PC-9 (cell line): ENCODE measurements around the gene OOSP4A. TPM values are rescaled to one million over a fixed set of nuclear protein-coding genes. Genes with fewer than 3 reads are reported as not detected.

Experiments
- BruUV-seq: library from RNA; stranded (reverse); fragments of 400-500 nt; replicated peaks from 2 replicates; lab custom pipeline; 2021; lab: Mats Ljungman, UMichigan
- CTCF ChIA-PET: fragments of 300-600 bp; sonication (Branson Sonifier 250); formaldehyde crosslinking; loops from one replicate; lab custom pipeline; 2022; ENCODE audit warnings: antibody characterized with exemption; lab: Charles Lee
- POLR2A ChIA-PET: fragments of 300-600 bp; sonication (Branson Sonifier 250); formaldehyde crosslinking; loops from one replicate; lab custom pipeline; 2022; ENCODE audit warnings: antibody characterized with exemption; ENCODE audit not compliant: unreplicated experiment; lab: Charles Lee
- DNase-seq, 2 experiments: peaks; one replicate each; pipeline versions ENCODE4 v3.0.0 to v3.0.0-alpha.2; 2015 to 2022; ENCODE audit warnings: mixed read lengths in 1 of 2
- H2AFZ ChIP-seq: fragments of 200-600 bp; sonication (generic); 2 replicates; pipeline ENCODE4 v1.8.1; 2017; ENCODE audit warnings: antibody characterized with exemption
- H3F3A ChIP-seq: fragments of 200-600 bp; sonication (generic); 2 replicates; pipeline ENCODE4 v1.8.1; 2017; ENCODE audit warnings: antibody characterized with exemption, mild to moderate bottlenecking, low read depth; ENCODE audit not compliant: insufficient read depth
- H3K27ac ChIP-seq: fragments of 200-600 bp; sonication (generic); 2 replicates; pipeline ENCODE4 v1.6.1; 2016; ENCODE audit warnings: mixed run types
- H3K27me3 ChIP-seq: fragments of 200-600 bp; sonication (generic); 2 replicates; pipeline ENCODE4 v1.6.1; 2016; ENCODE audit warnings: low read depth, mixed run types; ENCODE audit not compliant: insufficient read depth
- H3K36me3 ChIP-seq: fragments of 200-600 bp; sonication (generic); 2 replicates; pipeline ENCODE4 v1.6.1; 2016; ENCODE audit warnings: low read depth, mixed run types
- H3K4me1 ChIP-seq: fragments of 200-600 bp; sonication (generic); replicated peaks from 2 replicates; pipeline ENCODE4 v1.6.1; 2016; ENCODE audit warnings: mixed run types; ENCODE audit not compliant: insufficient read depth
- H3K4me2 ChIP-seq: fragments of 200-600 bp; sonication (generic); 2 replicates; pipeline ENCODE4 v1.6.1; 2017; ENCODE audit warnings: mixed run types
- H3K4me3 ChIP-seq: fragments of 200-600 bp; sonication (generic); 2 replicates; pipeline ENCODE4 v1.6.1; 2016; ENCODE audit warnings: mixed run types
- H3K79me2 ChIP-seq: fragments of 200-600 bp; sonication (generic); 2 replicates; pipeline ENCODE4 v1.6.1; 2017; ENCODE audit warnings: low read depth, mixed run types
- H3K9me2 ChIP-seq: fragments of 200-600 bp; sonication (generic); 2 replicates; pipeline ENCODE4 v1.8.1; 2017; ENCODE audit warnings: mild to moderate bottlenecking; ENCODE audit not compliant: insufficient read depth
- H3K9me3 ChIP-seq: fragments of 200-600 bp; sonication (generic); 2 replicates; pipeline ENCODE4 v1.8.1; 2016; ENCODE audit warnings: low read depth; ENCODE audit not compliant: insufficient read depth
- H4K20me1 ChIP-seq: fragments of 200-600 bp; sonication (generic); 2 replicates; pipeline ENCODE4 v1.8.1; 2017; ENCODE audit not compliant: insufficient read depth
- CTCF ChIP-seq: fragments of 200-600 bp; sonication (generic); conservative IDR thresholded peaks from 2 replicates; pipeline ENCODE4 v1.6.1; 2017; ENCODE audit warnings: mixed run types, antibody characterized with exemption, mild to moderate bottlenecking, moderate library complexity
- EZH2 ChIP-seq: fragments of 200-600 bp; sonication (generic); IDR thresholded peaks from 2 replicates; pipeline ENCODE4 v1.8.0; 2017; ENCODE audit warnings: antibody characterized with exemption, low read depth
- intact Hi-C: fragments of 100-400 bp; cut with micrococcal nuclease; formaldehyde crosslinking; loops from one replicate; pipeline ENCODE4 v1.10.0; 2022; ENCODE audit not compliant: unreplicated experiment
- total RNA-seq: library from RNA; stranded (reverse); gene quantifications from 2 replicates; pipeline ENCODE4 v1.2.3, GENCODE V29; 2021

Gene OOSP4A
- total RNA-seq, 1 experiment from 2014 or later = not detected

DNA sequence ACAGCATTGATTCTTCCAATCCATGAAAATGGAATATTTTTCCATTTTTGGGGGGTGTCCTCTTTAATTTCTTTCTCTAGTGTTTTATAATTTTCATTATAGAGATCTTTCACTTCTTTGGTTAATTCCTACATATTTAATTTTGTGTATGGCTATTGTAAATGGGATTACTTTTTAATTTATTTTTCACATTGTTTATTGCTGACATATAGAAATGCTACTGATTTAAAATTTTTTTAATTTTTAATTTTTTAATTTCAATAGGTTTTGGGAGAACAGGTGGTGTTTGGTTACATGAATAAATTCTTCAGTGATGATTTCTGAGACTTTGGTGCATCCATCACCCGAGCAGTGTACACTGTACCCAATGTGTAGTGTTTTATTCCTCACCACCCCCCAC is 26.6 kb downstream of the OOSP4A start:
- Histone ChIP-seq H3K27me3 (no peaks in the 10 kb centered on the region), H3K79me2 (no peaks in the 10 kb centered on the region), H3K36me3 (no peaks in the 10 kb centered on the region), H4K20me1 (no peaks in the 10 kb centered on the region), H3K27ac (no peak overlapping the region), H3F3A (no peaks in the 10 kb centered on the region), H2AFZ (no peak overlapping the region), H3K9me2 (no peaks in the 10 kb centered on the region), H3K9me3 (no peaks in the 10 kb centered on the region), H3K4me1 (no peaks in the 10 kb centered on the region), H3K4me2 (no peak overlapping the region), H3K4me3 (no peak overlapping the region)
- intact Hi-C loops = no loop called here
- no peak for TF ChIP-seq EZH2
- ChIA-PET CTCF (interaction anchor here (0.6 kb wide), 1 partner anchor 712 kb away, joined by 5 read pairs; no protein-coding TSS in a partner anchor), POLR2A (no interaction called here)
- DNase-seq = no peak
- BruUV-seq = no TSS peak

GRCh38 chr11:59992425-59992824 is 28.6 kb downstream of the OOSP4A start:
- TF ChIP-seq EZH2 (no peak), CTCF (no peak)
- Histone ChIP-seq H3K36me3 (no peaks in the 10 kb centered on the region), H3K79me2 (no peaks in the 10 kb centered on the region), H3K4me2 (no peak overlapping the region), H3K9me3 (no peaks in the 10 kb centered on the region), H4K20me1 (no peaks in the 10 kb centered on the region), H3K27me3 (no peaks in the 10 kb centered on the region), H3K4me1 (no peaks in the 10 kb centered on the region), H3K27ac (no peak overlapping the region), H3K9me2 (no peaks in the 10 kb centered on the region), H3K4me3 (no peak overlapping the region), H3F3A (no peaks in the 10 kb centered on the region), H2AFZ (no peak overlapping the region)
- intact Hi-C loops = no loop called here
- BruUV-seq = no TSS peak
- POLR2A ChIA-PET = no interaction called here
- DNase-seq = no peak
- CTCF ChIA-PET = no interaction called here

DNA sequence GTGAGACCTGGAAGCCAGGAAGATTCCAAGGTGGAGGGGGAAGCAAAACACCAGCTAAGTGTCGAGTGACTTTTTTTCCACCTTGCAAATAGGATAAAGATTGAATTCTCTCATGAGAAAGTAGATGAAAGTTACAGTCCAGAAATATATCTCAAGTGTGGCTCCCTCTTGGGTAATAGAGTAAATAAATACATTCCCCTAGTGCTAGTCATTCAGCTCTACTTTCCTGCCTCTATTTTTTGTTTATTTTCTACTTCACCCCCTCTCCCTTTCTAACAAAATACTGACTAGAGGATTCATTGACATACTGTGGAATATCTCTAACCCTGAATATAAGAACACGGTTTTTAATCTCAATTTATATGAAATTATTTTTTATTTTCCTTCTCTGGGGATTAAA is 34.0 kb downstream of the OOSP4A start:
- H3K27ac ChIP-seq = no peak overlapping the region
- H3F3A ChIP-seq = no peaks in the 10 kb centered on the region
- no peaks in the 10 kb centered on the region for H3K4me1 ChIP-seq
- H3K79me2 ChIP-seq = no peaks in the 10 kb centered on the region
- no peaks in the 10 kb centered on the region for H3K27me3 ChIP-seq
- H3K9me2 ChIP-seq = no peaks in the 10 kb centered on the region
- H3K4me2 ChIP-seq = no peak overlapping the region
- ChIA-PET POLR2A (no interaction called here), CTCF (no interaction called here)
- no peaks in the 10 kb centered on the region for H3K9me3 ChIP-seq
- no peaks in the 10 kb centered on the region for H3K36me3 ChIP-seq
- no peak for DNase-seq
- no peak for TF ChIP-seq EZH2
- no peak overlapping the region for H2AFZ ChIP-seq
- intact Hi-C loops = no loop called here
- BruUV-seq = no TSS peak
- H4K20me1 ChIP-seq = no peaks in the 10 kb centered on the region; the same call in 1 of the 2 replicates
- H3K4me3 ChIP-seq = no peak overlapping the region

DNA sequence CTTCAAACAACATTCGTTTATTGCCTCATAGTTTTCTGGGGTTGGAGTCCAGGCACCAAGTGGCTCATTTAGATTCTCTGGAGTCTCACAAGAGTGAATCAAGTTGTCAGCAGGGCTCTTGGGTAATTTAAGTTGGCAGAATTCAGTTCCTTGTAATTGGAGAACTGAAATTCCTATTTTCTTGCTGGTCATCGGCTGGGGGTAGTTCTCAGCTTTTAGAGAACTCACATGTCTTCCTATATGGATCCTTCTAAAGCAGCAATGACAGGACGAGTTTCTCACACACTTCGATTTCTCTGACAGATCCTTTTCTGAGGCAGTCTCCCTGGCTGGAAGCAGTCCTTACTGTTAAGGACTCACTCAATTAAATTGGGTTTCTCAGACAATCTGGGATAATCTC is 35.9 kb downstream of the OOSP4A start:
- no peak for DNase-seq
- Histone ChIP-seq H3K9me2 (no peaks in the 10 kb centered on the region), H2AFZ (no peak overlapping the region), H3K4me3 (no peak overlapping the region), H3K27me3 (no peaks in the 10 kb centered on the region), H3K79me2 (no peaks in the 10 kb centered on the region), H3F3A (no peaks in the 10 kb centered on the region), H3K9me3 (no peaks in the 10 kb centered on the region), H4K20me1 (no peaks in the 10 kb centered on the region; the same call in 1 of the 2 replicates), H3K4me1 (no peaks in the 10 kb centered on the region), H3K27ac (no peak overlapping the region), H3K36me3 (no peaks in the 10 kb centered on the region), H3K4me2 (no peak overlapping the region)
- TF ChIP-seq CTCF (no peak), EZH2 (no peak)
- BruUV-seq = no TSS peak
- ChIA-PET POLR2A (interaction anchor here (0.6 kb wide), 1 partner anchor 55 kb away, joined by 8 read pairs; no protein-coding TSS in a partner anchor), CTCF (no interaction called here)
- intact Hi-C loops = no loop called here
